HepG2 (cell line): ENCODE results near the gene PARP16. TPM values are rescaled to one million over a fixed set of nuclear protein-coding genes. Genes with fewer than 3 reads are reported as not detected.
A peak's percentile ranks its signal among the peaks of the same experiment; 100 is the strongest.

Source experiments
- AHR ChIP-seq: IDR thresholded peaks from 2 replicates; pipeline ENCODE4 v1.6.1; 2018; ENCODE audit warnings: missing genetic modification reagents, missing compliant biosample characterization
- ATF7-NPFF ChIP-seq: sonication (generic); formaldehyde crosslinking; IDR thresholded peaks from 2 replicates; pipeline ENCODE4 v1.8.1; 2023; ENCODE audit warnings: mild to moderate bottlenecking, low read depth, missing genetic modification reagents, moderate library complexity
- ESRRA ChIP-seq: sonication (generic); formaldehyde crosslinking; IDR thresholded peaks from 2 replicates; pipeline ENCODE4 v1.5.1; 2020; ENCODE audit warnings: mild to moderate bottlenecking, low read depth, missing genetic modification reagents
- FOXP4 ChIP-seq: sonication (generic); formaldehyde crosslinking; IDR thresholded peaks from 2 replicates; pipeline ENCODE4 v1.4.0; 2020; ENCODE audit warnings: missing genetic modification reagents
- ISX ChIP-seq: sonication (generic); formaldehyde crosslinking; conservative IDR thresholded peaks from 2 replicates; pipeline ENCODE4 v1.5.0; 2020; ENCODE audit warnings: missing genetic modification reagents
- KAT2B ChIP-seq: fragments of 150-350 bp; IDR thresholded peaks from 2 replicates; pipeline ENCODE4 v1.6.1; 2014; ENCODE audit warnings: low read depth, low read length, borderline replicate concordance
- KLF12 ChIP-seq: sonication (generic); formaldehyde crosslinking; IDR thresholded peaks from 2 replicates; pipeline ENCODE4 v1.4.0; 2020; ENCODE audit warnings: missing genetic modification reagents, borderline replicate concordance
- SAFB2 ChIP-seq: sonication (generic); formaldehyde crosslinking; IDR thresholded peaks from 2 replicates; pipeline ENCODE4 v1.5.1; 2020; ENCODE audit warnings: missing genetic modification reagents, low read depth, mild to moderate bottlenecking, borderline replicate concordance
- SIX1 ChIP-seq: sonication (generic); formaldehyde crosslinking; IDR thresholded peaks from 2 replicates; pipeline ENCODE4 v1.4.0; 2020; ENCODE audit warnings: missing genetic modification reagents, borderline replicate concordance
- SNAPC2 ChIP-seq: sonication (generic); formaldehyde crosslinking; IDR thresholded peaks from 2 replicates; pipeline ENCODE4 v1.8.1; 2022; ENCODE audit warnings: mild to moderate bottlenecking, missing genetic modification reagents
- SP4 ChIP-seq: sonication (generic); formaldehyde crosslinking; IDR thresholded peaks from 2 replicates; pipeline ENCODE4 v1.8.1; 2023; ENCODE audit warnings: mild to moderate bottlenecking, missing genetic modification reagents
- TBL1XR1 ChIP-seq: fragments of 150-350 bp; IDR thresholded peaks from 2 replicates; pipeline ENCODE4 v1.6.1; 2014; ENCODE audit warnings: borderline replicate concordance, low read length; ENCODE audit not compliant: partially characterized antibody
- TOE1 ChIP-seq: sonication (generic); formaldehyde crosslinking; IDR thresholded peaks from 2 replicates; pipeline ENCODE4 v1.4.0; 2020; ENCODE audit warnings: mild to moderate bottlenecking, missing genetic modification reagents
- U2AF2 ChIP-seq: fragments of 200-400 bp; formaldehyde crosslinking; IDR thresholded peaks from 2 replicates; pipeline ENCODE4 v1.6.1; 2017; ENCODE audit warnings: low read depth, mild to moderate bottlenecking, low read length
- ZBTB3 ChIP-seq: sonication (generic); formaldehyde crosslinking; IDR thresholded peaks from 2 replicates; pipeline ENCODE4 v1.4.0; 2020; ENCODE audit warnings: low read depth, mild to moderate bottlenecking, moderate library complexity, missing genetic modification reagents, borderline replicate concordance
- ZFYVE20 ChIP-seq: sonication (generic); formaldehyde crosslinking; IDR thresholded peaks from 2 replicates; pipeline ENCODE4 v1.8.0; 2023; ENCODE audit warnings: low read depth, mild to moderate bottlenecking, moderate library complexity, missing genetic modification reagents, borderline replicate concordance
- ZKSCAN1 ChIP-seq: fragments of 150-350 bp; IDR thresholded peaks from 2 replicates; pipeline ENCODE4 v1.6.1; 2014; ENCODE audit warnings: low read length
- ZNF296 ChIP-seq: sonication (generic); formaldehyde crosslinking; conservative IDR thresholded peaks from 2 replicates; pipeline ENCODE4 v1.5.0; 2020; ENCODE audit warnings: mild to moderate bottlenecking, missing genetic modification reagents
- ZNF317 ChIP-seq: sonication (generic); formaldehyde crosslinking; IDR thresholded peaks from 2 replicates; pipeline ENCODE4 v1.5.0; 2020; ENCODE audit warnings: mild to moderate bottlenecking, missing genetic modification reagents
- ZNF607 ChIP-seq: sonication (generic); formaldehyde crosslinking; IDR thresholded peaks from 2 replicates; pipeline ENCODE4 v1.5.1; 2020; ENCODE audit warnings: missing genetic modification reagents, mild to moderate bottlenecking, borderline replicate concordance
- ZNF746 ChIP-seq: sonication (generic); formaldehyde crosslinking; IDR thresholded peaks from 2 replicates; pipeline ENCODE4 v1.8.0; 2022; ENCODE audit warnings: mild to moderate bottlenecking, missing genetic modification reagents
- ZUFSP ChIP-seq: sonication (generic); formaldehyde crosslinking; IDR thresholded peaks from 2 replicates; pipeline ENCODE4 v1.9.0; 2021; ENCODE audit warnings: missing genetic modification reagents, mild to moderate bottlenecking, borderline replicate concordance
- polyA plus RNA-seq, 8 experiments: library from polyadenylated mRNA; depleted of rRNA in 3 of 8; stranded (reverse) in 7 of 8; unstranded in 1 of 8; fragments of >200 nt; fragmentation: Illumina TruSeq in 4 of 8; extraction: Trizol in 4 of 8; gene quantifications; 2 replicates each; pipeline versions ENCODE4 v1.2.1 to v1.2.3, GENCODE V29; 2011 to 2016; ENCODE audit warnings: low read depth in 4 of 8, missing spikeins in 1 of 8, mixed read lengths in 1 of 8; ENCODE audit not compliant: insufficient read depth in 1 of 8
- total RNA-seq, 5 experiments: library from RNA; depleted of rRNA; stranded (reverse); fragments of >200 nt; fragmentation: Illumina TruSeq; extraction: Trizol; gene quantifications; 2 replicates each; pipeline ENCODE4 v1.2.3, GENCODE V29; 2016; ENCODE audit warnings: low read depth in 1 of 5
- TF ChIP-seq, protein P1 (sequence below): sonication (generic); formaldehyde crosslinking; IDR thresholded peaks from 2 replicates; pipeline ENCODE4 v1.5.0; 2020; ENCODE audit warnings: mild to moderate bottlenecking, missing genetic modification reagents, moderate library complexity
- TF ChIP-seq, protein P2 (sequence below): sonication (generic); formaldehyde crosslinking; IDR thresholded peaks from 2 replicates; pipeline ENCODE4 v1.8.0; 2022; ENCODE audit warnings: mild to moderate bottlenecking, missing genetic modification reagents

The PARP16 gene
- total and polyA plus RNA-seq, 2 of the 13 experiments (the other 11 are each of a cell fraction or from before 2014, with no cell fraction given), result 6.8 to 7.6 TPM

- TF ChIP-seq, protein P1, sequence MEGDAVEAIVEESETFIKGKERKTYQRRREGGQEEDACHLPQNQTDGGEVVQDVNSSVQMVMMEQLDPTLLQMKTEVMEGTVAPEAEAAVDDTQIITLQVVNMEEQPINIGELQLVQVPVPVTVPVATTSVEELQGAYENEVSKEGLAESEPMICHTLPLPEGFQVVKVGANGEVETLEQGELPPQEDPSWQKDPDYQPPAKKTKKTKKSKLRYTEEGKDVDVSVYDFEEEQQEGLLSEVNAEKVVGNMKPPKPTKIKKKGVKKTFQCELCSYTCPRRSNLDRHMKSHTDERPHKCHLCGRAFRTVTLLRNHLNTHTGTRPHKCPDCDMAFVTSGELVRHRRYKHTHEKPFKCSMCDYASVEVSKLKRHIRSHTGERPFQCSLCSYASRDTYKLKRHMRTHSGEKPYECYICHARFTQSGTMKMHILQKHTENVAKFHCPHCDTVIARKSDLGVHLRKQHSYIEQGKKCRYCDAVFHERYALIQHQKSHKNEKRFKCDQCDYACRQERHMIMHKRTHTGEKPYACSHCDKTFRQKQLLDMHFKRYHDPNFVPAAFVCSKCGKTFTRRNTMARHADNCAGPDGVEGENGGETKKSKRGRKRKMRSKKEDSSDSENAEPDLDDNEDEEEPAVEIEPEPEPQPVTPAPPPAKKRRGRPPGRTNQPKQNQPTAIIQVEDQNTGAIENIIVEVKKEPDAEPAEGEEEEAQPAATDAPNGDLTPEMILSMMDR (CRISPR knock-in tag), result peak; percentile 48
- TF ChIP-seq SNAPC2 (CRISPR knock-in tag) (no peak), ZFYVE20 (CRISPR knock-in tag) (no peak), SAFB2 (no peak), TBL1XR1 (peak; percentile 98), SIX1 (CRISPR knock-in tag) (0 out of 2 replicates have a peak, but pooled peaks have one; percentile 50), AHR (CRISPR knock-in tag) (no peak), SP4 (CRISPR knock-in tag) (no peak), ESRRA (CRISPR knock-in tag) (peak; percentile 82; the same call in 1 of the 2 replicates), ZUFSP (no peak), ZNF296 (CRISPR knock-in tag) (no peak), TOE1 (CRISPR knock-in tag) (peak; percentile 42; the same call in 1 of the 2 replicates), ISX (CRISPR knock-in tag) (no peak), ZBTB3 (CRISPR knock-in tag) (no peak), ZNF607 (CRISPR knock-in tag) (peak; percentile 57; the same call in 1 of the 2 replicates), KLF12 (CRISPR knock-in tag) (no peak), ATF7-NPFF (no peak), KAT2B (0 out of 2 replicates have a peak, but pooled peaks have one; percentile 29), FOXP4 (CRISPR knock-in tag) (no peak), ZNF746 (CRISPR knock-in tag) (no peak), ZKSCAN1 (no peak), ZNF317 (CRISPR knock-in tag) (peak; percentile 27; the same call in 1 of the 2 replicates), U2AF2 (no peak)
- TF ChIP-seq, protein P2, sequence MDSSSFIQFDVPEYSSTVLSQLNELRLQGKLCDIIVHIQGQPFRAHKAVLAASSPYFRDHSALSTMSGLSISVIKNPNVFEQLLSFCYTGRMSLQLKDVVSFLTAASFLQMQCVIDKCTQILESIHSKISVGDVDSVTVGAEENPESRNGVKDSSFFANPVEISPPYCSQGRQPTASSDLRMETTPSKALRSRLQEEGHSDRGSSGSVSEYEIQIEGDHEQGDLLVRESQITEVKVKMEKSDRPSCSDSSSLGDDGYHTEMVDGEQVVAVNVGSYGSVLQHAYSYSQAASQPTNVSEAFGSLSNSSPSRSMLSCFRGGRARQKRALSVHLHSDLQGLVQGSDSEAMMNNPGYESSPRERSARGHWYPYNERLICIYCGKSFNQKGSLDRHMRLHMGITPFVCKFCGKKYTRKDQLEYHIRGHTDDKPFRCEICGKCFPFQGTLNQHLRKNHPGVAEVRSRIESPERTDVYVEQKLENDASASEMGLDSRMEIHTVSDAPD (CRISPR knock-in tag), result 0 out of 2 replicates have a peak, but pooled peaks have one; percentile 51
Observed at GRCh38 chr15:65312400-65312916, 25.8 kb upstream of the PARP16 start (continued).
